ENCODE data around the gene AMZ1. TPM values are rescaled to one million over a fixed set of nuclear protein-coding genes. Genes with fewer than 3 reads are reported as not detected.
"Not testable (repeated sequence)": the region's sequence is repeated elsewhere in the genome, so short reads cannot be mapped to it uniquely, and the experiment has no call there.

The AMZ1 gene
- total and polyA plus RNA-seq, 7 donors = under 0.01 to 1.4 (median 0.28) TPM; not detected in 3

DNA sequence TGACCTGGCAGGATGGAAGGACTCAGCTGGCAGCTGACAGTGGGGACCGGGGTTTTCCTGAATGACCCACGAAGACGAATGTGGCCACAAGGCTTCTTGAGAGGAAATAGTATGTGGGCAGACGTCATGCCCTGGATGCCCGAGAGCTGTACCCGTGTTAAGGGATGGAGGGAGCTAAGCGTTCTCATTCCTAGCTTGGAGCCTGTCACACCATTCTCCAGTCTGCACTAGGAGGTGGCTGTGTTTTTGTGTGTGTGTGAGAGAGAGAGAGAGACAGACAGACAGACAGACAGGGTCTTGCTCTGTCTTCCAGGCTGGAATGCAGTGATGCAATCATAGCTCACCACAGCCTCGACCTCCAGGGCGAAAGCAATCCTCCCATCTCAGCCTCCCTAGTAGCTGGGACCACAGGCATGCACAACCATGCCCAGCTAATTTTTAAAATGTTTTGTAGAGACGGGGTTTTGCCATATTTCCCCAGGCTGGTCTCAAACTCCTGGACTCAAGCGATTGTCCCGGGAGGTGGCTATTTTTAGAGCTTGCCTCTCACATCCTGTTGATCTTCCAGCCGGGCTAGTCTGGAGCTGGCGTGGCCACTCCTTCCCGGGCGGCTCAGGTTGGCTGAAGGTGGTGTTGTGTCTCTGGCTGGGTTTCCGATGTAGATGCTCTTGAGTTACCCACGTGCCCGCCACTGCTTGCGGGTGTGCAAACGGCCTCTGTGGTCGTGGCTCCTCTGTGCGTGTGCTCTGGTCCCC, 2.1 kb downstream of the AMZ1 start:
- DNase-seq = no peak
- Histone ChIP-seq H3K27ac (no peak overlapping the region), H3K4me1 (peaks cover 0 to 20% (median 18%) of the 10 kb centered on the region in 4 donors), H3K27me3 (peaks cover 15 to 45% (median 31%) of the 10 kb centered on the region in 3 donors), H3K9me3 (no peaks in the 10 kb centered on the region), H3K4me3 (no peak overlapping the region), H3K36me3 (no peaks in the 10 kb centered on the region)
- WGBS, 2 donors = 40 to 68% methylated on average over 23 of the region's 23 CpGs
- no peak for TF ChIP-seq POLR2AphosphoS5 (IDR thresholded peaks at IDR 0.05)
- TF ChIP-seq EP300 (IDR thresholded peaks at IDR 0.05) = no peak
- TF ChIP-seq, protein P1, sequence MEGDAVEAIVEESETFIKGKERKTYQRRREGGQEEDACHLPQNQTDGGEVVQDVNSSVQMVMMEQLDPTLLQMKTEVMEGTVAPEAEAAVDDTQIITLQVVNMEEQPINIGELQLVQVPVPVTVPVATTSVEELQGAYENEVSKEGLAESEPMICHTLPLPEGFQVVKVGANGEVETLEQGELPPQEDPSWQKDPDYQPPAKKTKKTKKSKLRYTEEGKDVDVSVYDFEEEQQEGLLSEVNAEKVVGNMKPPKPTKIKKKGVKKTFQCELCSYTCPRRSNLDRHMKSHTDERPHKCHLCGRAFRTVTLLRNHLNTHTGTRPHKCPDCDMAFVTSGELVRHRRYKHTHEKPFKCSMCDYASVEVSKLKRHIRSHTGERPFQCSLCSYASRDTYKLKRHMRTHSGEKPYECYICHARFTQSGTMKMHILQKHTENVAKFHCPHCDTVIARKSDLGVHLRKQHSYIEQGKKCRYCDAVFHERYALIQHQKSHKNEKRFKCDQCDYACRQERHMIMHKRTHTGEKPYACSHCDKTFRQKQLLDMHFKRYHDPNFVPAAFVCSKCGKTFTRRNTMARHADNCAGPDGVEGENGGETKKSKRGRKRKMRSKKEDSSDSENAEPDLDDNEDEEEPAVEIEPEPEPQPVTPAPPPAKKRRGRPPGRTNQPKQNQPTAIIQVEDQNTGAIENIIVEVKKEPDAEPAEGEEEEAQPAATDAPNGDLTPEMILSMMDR (IDR thresholded peaks at IDR 0.05) = no peak
- no peak for TF ChIP-seq POLR2A (IDR thresholded peaks at IDR 0.05)
- intact Hi-C loops (cut with DNase I) = loop anchor here (10.0 kb wide), 1 partner anchor 235 kb away; no protein-coding TSS in a partner anchor

DNA sequence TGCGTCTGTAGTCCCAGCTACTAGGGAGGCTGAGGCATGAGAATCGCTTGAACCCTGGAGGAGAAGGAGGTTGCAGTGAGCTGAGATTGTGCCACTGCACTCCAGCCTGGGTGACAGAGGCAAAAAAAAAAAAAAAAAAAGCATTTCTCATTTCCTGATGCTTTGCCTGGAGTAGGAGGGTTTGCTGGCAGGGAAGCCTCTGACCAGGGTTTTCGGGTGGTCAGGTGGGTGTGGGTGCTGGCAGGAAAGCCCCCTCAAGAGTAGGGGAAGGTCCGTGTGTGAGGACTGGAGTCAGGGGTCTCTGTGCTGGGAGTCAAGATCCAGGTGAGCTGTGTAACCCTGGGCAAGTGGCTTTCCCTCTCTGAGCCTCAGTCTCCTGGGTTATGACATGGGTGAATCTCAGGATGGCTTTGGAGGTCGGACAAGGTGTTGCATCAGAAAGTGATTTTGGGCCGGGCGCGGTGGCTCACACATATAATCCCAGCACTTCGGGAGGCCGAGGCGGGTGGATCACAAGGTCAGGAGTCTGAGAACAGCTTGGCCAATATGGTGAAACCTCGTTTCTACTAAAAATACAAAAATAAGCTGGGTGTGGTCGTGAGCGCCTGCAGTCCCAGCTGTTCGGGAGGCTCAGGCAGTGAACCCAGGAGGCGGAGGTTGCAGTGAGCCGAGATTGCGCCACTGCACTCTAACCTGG, 3.2 kb downstream of the AMZ1 start:
- 42 to 83% methylated on average over 18 of the region's 18 CpGs for WGBS, 2 donors
- no peak for DNase-seq
- no peak overlapping the region for H3K4me3 ChIP-seq
- H3K27me3 ChIP-seq = peaks cover 15 to 35% (median 25%) of the 10 kb centered on the region in 3 donors
- H3K27ac ChIP-seq = no peak overlapping the region
- TF ChIP-seq, protein P1 (IDR thresholded peaks at IDR 0.05) = no peak
- TF ChIP-seq POLR2A (IDR thresholded peaks at IDR 0.05) = no peak
- H3K4me1 ChIP-seq = peaks cover 0 to 20% (median 18%) of the 10 kb centered on the region in 4 donors
- no peaks in the 10 kb centered on the region for H3K36me3 ChIP-seq
- intact Hi-C loops (cut with DNase I) = no loop called here
- no peaks in the 10 kb centered on the region for H3K9me3 ChIP-seq

- H3K27ac ChIP-seq; DNase-seq; H3K9me3 ChIP-seq; H3K36me3 ChIP-seq; H3K4me3 ChIP-seq; intact Hi-C loops (cut with DNase I): not testable (repeated sequence)
- Histone ChIP-seq H3K27me3 (peaks cover 15 to 27% (median 17%) of the 10 kb centered on the region in 3 donors), H3K4me1 (peaks cover 0 to 20% (median 18%) of the 10 kb centered on the region in 4 donors)
- WGBS, 2 donors = 42 to 84% methylated on average over 23 of the region's 23 CpGs
Observed at GRCh38 chr7:2691932-2692439, 4.0 kb downstream of the AMZ1 start.

DNA sequence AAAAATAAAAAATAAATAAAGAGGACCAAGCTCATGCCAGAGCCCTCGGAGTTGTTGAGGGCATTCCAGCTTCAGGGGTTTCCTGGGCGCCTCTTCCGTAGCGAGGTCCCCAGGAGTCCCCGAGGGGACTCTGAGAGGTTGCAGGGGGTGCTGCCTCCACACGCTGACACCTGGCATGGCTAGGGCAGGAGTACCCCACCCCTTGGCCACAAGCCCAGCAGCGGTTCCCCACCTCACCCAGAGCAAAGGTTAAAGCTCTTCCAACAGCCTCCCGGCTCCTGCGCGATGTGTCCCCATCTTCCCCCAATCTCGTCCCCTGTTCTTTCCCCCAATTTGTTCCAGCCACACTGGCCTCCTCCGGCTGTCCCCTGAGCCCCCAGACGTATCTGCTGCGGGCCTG, 4.5 kb downstream of the AMZ1 start:
- WGBS, 2 donors = 34 to 69% methylated on average over 14 of the region's 14 CpGs
- intact Hi-C loops (cut with DNase I) = no loop called here
- no peaks in the 10 kb centered on the region for H3K36me3 ChIP-seq
- H3K27ac ChIP-seq = no peak overlapping the region
- no peak overlapping the region for H3K4me3 ChIP-seq
- H3K9me3 ChIP-seq = no peaks in the 10 kb centered on the region
- peaks cover 9 to 21% (median 11%) of the 10 kb centered on the region in 3 donors for H3K27me3 ChIP-seq
- DNase-seq = no peak
- H3K4me1 ChIP-seq = peaks cover 0 to 14% (median 13%) of the 10 kb centered on the region in 4 donors
- TF ChIP-seq POLR2A (IDR thresholded peaks at IDR 0.05) (no peak), EP300 (IDR thresholded peaks at IDR 0.05) (no peak), POLR2AphosphoS5 (IDR thresholded peaks at IDR 0.05) (no peak)
- TF ChIP-seq, protein P1 (IDR thresholded peaks at IDR 0.05) = no peak

DNA sequence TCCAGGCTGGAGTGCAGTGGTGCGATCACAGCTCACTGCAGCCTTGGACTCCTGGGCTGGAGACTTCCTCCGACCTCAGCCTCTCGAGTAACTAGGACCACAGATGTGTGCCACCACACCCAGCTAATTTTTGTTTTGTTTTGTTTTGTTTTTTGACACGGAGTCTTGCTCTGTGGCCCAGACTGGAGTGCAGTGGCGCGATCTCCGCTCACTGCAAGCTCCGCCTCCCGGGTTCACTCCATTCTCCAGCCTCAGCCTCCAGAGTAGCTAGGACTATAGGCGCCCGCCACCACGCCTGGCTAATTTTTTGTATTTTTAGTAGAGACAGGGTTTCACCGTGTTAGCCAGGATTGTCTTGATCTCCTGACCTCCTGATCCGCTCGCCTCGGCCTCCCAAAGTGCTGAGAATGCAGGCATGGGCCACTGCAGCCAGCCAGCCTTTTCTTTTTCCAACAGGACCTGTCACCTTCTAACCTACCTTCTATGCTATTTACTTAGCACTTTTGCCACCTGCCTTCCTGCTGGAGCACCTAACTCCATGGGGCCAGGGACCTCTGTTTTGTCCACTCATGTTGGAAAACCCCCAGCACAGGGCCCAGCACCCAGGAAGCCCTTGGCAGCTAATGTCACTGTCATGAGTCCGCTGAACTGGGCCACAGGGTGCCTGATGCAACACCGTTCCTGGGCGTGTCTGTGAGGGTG, 5.6 kb downstream of the AMZ1 start:
- H3K27ac ChIP-seq; H3K36me3 ChIP-seq; DNase-seq; H3K9me3 ChIP-seq; intact Hi-C loops (cut with DNase I); H3K4me3 ChIP-seq; H3K4me1 ChIP-seq: not testable (repeated sequence)
- 78 to 89% methylated on average over 19 of the region's 19 CpGs for WGBS, 2 donors
- H3K27me3 ChIP-seq = peaks cover 0 to 11% (median under 1%) of the 10 kb centered on the region in 3 donors

DNA sequence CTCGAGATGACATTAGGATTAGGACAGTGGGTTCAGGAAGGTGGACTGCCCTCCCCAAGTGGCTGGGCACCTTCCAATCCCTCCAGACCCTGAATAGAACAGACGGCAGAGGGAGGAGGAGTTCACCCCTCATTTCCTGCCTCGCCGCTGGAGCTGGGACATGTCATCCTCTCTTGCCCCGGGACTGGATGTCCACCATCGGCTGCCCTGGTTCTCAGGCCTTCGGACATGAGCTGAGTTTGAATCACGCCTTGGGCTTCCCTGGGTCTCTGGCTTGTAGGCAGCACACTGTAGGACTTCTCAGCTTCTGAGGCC, 6.1 kb downstream of the AMZ1 start:
- intact Hi-C loops (cut with DNase I); H3K9me3 ChIP-seq; H3K27ac ChIP-seq; H3K36me3 ChIP-seq; DNase-seq; H3K27me3 ChIP-seq; H3K4me3 ChIP-seq; H3K4me1 ChIP-seq: not testable (repeated sequence)
- 83 to 88% methylated on average over 8 of the region's 8 CpGs for WGBS, 2 donors

Data from sigmoid colon (tissue), 7 donors.